Amniotic epithelial cell (primary cell): ENCODE results near the gene TRANK1.
A peak's percentile ranks its signal among the peaks of the same experiment; 100 is the strongest.

ENCODE experiments used
- DNase-seq: peaks from one replicate; pipeline ENCODE4 v3.0.0-alpha.2; 2010; ENCODE audit warnings: low read depth

TRANK1 gene

DNA sequence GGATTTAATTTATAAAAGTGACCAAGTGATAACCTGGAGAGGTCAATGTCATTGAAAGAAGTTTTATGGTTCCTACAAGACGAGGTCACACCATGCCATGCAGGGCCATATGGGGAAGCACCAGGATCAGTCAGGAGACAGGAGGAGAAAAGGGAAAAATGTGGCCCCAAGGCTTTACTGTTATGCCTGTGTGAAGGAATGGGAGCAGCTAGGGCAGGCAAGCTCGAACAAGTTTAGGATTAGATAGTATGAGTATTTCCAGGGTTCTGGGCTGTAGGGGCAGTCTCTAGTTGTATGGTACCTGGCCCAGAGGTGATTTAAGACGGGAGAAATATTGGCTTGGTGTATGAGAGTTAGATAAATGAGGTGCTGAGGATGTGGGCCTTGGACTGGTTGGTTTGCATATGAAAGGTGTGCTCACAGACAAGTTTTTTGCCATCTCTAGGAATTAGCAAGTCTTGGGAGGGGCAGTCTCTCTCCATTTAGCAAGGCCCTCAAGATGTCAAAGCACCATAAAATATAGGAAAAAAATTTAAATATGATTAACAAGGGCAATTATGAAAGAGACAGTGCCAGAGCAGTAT lies 144.2 kb downstream of the TRANK1 start:
- DNase-seq = no peak

DNA sequence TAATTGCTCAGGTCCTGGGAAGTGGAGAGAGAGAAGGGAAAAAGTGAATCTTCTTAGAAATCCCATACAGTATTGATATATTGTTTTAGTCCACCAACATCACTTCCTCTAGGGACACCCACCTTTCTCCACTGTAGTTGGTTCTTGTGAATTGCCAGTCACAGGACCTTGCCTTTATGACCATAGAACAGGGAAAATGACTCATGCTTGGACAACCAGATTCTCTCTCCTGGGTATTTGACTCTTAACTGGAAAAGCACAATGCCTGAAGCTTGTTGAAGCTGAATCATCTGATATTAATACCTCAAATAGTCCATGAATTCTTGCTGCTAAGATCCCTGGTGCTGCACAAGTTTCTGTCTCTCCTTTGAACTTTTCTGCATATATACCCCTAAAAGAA lies 148.0 kb downstream of the TRANK1 start:
- peak; percentile 30 for DNase-seq

GRCh38 chr3:36796161-36796560 lies 148.7 kb downstream of the TRANK1 start:
- DNase-seq = no peak

- DNase-seq = no peak
These were observed 149.2 kb downstream of the TRANK1 start for GRCh38 chr3:36795622-36796021.

GRCh38 chr3:36792342-36792741 lies 152.5 kb downstream of the TRANK1 start:
- peak; percentile 18 for DNase-seq

DNA sequence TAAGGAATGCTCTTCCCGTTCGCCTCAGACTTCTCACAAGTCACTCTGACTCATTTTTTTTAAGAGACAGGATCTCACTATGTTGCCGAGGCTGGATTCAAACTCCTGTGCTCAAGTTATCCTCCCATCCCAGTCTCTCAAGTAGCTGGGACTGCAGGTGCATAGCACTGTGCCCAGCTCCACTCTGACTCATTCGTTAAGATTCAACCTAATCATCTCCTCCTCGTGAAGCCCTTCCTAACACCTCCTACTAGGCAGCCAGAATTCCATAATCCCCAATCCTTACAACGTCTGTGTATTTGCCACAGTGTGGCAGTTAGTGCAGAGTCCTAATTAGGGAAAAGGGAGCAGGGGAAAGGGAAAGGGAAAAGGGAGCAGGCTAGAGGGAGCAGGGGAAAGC lies 154.1 kb downstream of the TRANK1 start:
- no peak for DNase-seq

- DNase-seq = no peak
These were observed 157.6 kb downstream of the TRANK1 start for GRCh38 chr3:36786921-36787890.

DNA sequence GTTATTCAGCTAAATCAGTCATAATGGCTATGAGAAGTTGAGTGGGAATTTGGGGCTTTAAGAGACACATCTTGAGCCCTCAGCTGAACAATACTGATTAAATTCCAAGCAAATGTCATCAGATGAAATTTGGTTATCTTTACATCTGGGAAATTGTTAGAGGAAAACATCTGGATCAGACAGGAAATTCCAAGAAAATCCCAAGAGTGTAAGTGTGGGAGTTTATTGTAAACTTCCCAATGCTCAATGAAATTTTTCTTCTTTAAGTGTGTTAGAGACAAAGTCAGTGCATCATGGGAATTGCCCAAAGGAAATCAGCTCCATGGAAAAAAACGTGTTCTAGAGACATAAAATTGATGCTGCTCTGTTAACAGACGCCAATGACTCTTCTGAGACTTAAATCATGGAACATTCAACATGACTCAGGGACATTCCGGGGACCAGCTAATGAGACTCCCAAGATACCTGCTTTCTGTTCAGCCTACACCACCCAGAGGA lies 160.7 kb downstream of the TRANK1 start:
- DNase-seq = no peak

GRCh38 chr3:36777424-36778218 lies 167.2 kb downstream of the TRANK1 start:
- no peak for DNase-seq
